KMS-11 (cell line): Measurements from ENCODE around the gene UNC5B.
A peak's percentile ranks its signal among the peaks of the same experiment; 100 is the strongest.

Experiments
- H2AFZ ChIP-seq: fragments of 200-600 bp; sonication (generic); 2 replicates; pipeline ENCODE4 v1.6.1; 2016; ENCODE audit warnings: antibody characterized with exemption, mixed run types, low read depth
- H3K27ac ChIP-seq: fragments of 200-600 bp; sonication (generic); 2 replicates; pipeline ENCODE4 v1.6.1; 2016; ENCODE audit warnings: mild to moderate bottlenecking, mixed run types
- H3K27me3 ChIP-seq: fragments of 200-600 bp; sonication (generic); 2 replicates; pipeline ENCODE4 v1.6.1; 2017; ENCODE audit warnings: mild to moderate bottlenecking, low read depth, mixed run types, moderate library complexity; ENCODE audit not compliant: insufficient read depth
- H3K36me3 ChIP-seq: fragments of 200-600 bp; sonication (generic); 2 replicates; pipeline ENCODE4 v1.6.1; 2017; ENCODE audit warnings: mild to moderate bottlenecking, mixed run types; ENCODE audit not compliant: insufficient read depth
- H3K4me1 ChIP-seq: fragments of 200-600 bp; sonication (generic); 2 replicates; pipeline ENCODE4 v1.6.1; 2016; ENCODE audit warnings: mild to moderate bottlenecking, low read depth, mixed run types; ENCODE audit not compliant: poor library complexity, severe bottlenecking
- H3K4me2 ChIP-seq: fragments of 200-600 bp; sonication (generic); 2 replicates; pipeline ENCODE4 v1.7.0; 2016; ENCODE audit warnings: mild to moderate bottlenecking, mixed run types
- H3K4me3 ChIP-seq: fragments of 200-600 bp; sonication (generic); IDR thresholded peaks from 2 replicates; pipeline ENCODE4 v1.6.1; 2017; ENCODE audit warnings: low read depth, low read length, mixed read lengths; ENCODE audit not compliant: insufficient read depth
- H3K79me2 ChIP-seq: fragments of 200-600 bp; sonication (generic); 2 replicates; pipeline ENCODE4 v1.6.1; 2016; ENCODE audit warnings: low read depth, mixed run types; ENCODE audit not compliant: insufficient read depth
- H3K9ac ChIP-seq: fragments of 200-600 bp; sonication (generic); 2 replicates; pipeline ENCODE4 v1.6.1; 2016; ENCODE audit warnings: mild to moderate bottlenecking, mixed run types
- H4K20me1 ChIP-seq: fragments of 200-600 bp; sonication (generic); 2 replicates; pipeline ENCODE4 v1.6.1; 2016; ENCODE audit warnings: mild to moderate bottlenecking, mixed run types; ENCODE audit not compliant: insufficient read depth
- TF ChIP-seq, protein P1 (sequence below): fragments of 200-600 bp; sonication (generic); conservative IDR thresholded peaks from 2 replicates; pipeline ENCODE4 v1.6.1; 2017; ENCODE audit warnings: low read depth, mild to moderate bottlenecking, antibody characterized with exemption, low read length, moderate library complexity, mixed read lengths

Gene UNC5B

DNA sequence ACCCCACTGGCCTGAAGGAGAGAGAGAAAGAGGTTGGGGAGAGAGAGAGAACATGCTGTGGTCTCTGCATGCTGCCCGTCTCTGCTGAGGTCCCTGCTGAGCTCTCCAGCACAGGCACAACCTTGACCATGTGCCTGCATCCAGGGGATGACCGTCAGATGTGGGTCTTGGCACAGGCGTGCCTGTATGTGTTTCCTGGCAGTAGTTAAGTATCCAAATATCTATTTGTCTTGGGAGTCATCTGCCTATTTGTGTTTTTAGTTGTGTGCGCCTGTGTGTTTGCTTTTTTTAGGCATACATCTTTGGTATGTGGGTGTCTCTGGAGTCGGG is 1.9 kb upstream of the UNC5B start:
- no peak overlapping the region for H3K9ac ChIP-seq
- no peak overlapping the region for H3K4me2 ChIP-seq
- H3K27me3 ChIP-seq: peaks cover 52% of the 10 kb centered on the region
- TF ChIP-seq, protein P1, sequence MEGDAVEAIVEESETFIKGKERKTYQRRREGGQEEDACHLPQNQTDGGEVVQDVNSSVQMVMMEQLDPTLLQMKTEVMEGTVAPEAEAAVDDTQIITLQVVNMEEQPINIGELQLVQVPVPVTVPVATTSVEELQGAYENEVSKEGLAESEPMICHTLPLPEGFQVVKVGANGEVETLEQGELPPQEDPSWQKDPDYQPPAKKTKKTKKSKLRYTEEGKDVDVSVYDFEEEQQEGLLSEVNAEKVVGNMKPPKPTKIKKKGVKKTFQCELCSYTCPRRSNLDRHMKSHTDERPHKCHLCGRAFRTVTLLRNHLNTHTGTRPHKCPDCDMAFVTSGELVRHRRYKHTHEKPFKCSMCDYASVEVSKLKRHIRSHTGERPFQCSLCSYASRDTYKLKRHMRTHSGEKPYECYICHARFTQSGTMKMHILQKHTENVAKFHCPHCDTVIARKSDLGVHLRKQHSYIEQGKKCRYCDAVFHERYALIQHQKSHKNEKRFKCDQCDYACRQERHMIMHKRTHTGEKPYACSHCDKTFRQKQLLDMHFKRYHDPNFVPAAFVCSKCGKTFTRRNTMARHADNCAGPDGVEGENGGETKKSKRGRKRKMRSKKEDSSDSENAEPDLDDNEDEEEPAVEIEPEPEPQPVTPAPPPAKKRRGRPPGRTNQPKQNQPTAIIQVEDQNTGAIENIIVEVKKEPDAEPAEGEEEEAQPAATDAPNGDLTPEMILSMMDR: no peak
- H3K4me1 ChIP-seq: peaks cover 3% of the 10 kb centered on the region
- no peak overlapping the region for H3K4me3 ChIP-seq
- no peaks in the 10 kb centered on the region for H3K36me3 ChIP-seq
- H4K20me1 ChIP-seq: no peaks in the 10 kb centered on the region
- H3K27ac ChIP-seq: no peak overlapping the region
- H2AFZ ChIP-seq: no peak overlapping the region
- no peaks in the 10 kb centered on the region for H3K79me2 ChIP-seq

DNA sequence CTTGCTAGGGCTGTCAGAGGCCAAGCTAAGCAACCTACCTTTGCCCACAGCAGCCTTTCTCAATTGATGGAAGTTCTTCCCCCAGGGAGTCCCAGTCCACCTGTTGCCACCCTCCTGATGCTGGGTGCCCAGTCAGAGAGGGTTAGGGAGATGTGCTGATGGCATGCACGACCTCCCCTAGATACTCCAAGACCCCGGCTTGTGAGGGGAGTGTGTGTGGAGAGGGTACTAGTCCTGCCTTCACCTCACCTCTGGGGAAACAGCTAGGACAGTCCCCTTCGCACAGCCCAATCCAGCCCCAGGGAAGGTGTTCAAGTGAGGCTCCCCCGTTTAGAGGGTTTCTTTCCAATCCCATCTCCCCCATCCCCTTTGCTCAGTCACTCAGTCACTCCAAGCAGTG is 1.3 kb upstream of the UNC5B start:
- Histone ChIP-seq H3K4me2 (no peak overlapping the region), H3K4me3 (no peak overlapping the region), H2AFZ (no peak overlapping the region), H3K4me1 (peaks cover 3% of the 10 kb centered on the region), H3K79me2 (no peaks in the 10 kb centered on the region), H3K9ac (no peak overlapping the region), H4K20me1 (no peaks in the 10 kb centered on the region), H3K27ac (no peak overlapping the region), H3K27me3 (peaks cover 52% of the 10 kb centered on the region), H3K36me3 (no peaks in the 10 kb centered on the region)
- TF ChIP-seq, protein P1: no peak

DNA sequence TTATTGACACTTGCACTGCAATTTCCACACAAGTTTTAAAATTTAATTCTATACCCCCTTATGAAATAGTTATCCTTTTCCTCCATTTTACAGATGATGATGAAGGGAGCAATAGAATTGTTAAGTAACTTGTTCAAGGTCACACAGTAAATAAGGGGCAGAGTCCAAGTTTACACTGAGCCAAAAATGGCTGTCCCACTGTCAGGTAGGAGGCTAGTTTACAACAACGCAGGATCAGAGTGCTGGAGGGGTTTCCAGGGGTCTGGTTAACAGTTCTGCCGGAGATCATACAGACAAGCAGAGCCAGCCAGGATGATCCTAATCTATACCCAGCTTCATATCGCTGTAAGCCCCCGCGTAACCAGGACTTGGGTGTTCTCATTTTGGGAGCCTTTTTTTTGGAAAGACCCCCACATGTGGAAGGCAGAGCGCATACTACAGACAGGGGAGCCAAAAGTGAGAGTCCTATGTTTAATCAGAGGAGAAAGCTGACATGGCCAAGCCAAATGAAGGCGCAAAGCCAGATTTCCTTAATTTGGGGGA is 524 bp upstream of the UNC5B start:
- Histone ChIP-seq H3K27me3 (peaks cover 54% of the 10 kb centered on the region), H3K27ac (no peak overlapping the region), H4K20me1 (no peaks in the 10 kb centered on the region), H3K9ac (no peak overlapping the region), H3K4me1 (peaks cover 3% of the 10 kb centered on the region), H2AFZ (peak overlapping the region; percentile 34; the same call in 1 of the 2 replicates), H3K4me3 (no peak overlapping the region), H3K36me3 (no peaks in the 10 kb centered on the region), H3K79me2 (no peaks in the 10 kb centered on the region), H3K4me2 (peak overlapping the region; percentile 39; the same call in 1 of the 2 replicates)
- TF ChIP-seq, protein P1: no peak

DNA sequence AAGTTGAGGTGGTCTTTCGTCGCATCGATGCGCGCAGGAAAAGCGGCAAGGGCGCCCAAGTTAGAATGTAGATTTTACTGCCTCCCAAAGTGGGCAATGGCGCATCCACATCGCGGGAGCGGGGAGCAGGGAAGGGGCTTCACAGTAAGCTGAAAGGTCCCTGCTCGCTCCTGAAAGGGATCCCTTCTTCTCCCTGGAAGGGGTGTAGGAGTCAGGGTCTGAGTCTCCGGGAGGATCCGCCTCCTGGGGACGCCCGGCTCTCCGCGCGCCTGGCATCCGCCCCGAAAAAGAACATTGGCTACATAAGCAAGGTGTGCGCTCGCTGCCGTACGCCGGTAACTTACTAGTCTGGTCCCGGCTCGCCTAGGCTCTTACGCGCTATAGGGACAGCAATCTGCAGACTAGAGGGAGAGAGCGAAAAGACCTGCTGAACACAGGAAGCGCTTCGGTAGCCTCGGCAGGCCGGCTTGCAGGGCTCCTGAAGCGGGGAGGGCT is 804 bp downstream of the UNC5B start:
- no peak overlapping the region for H3K27ac ChIP-seq
- no peaks in the 10 kb centered on the region for H4K20me1 ChIP-seq
- H2AFZ ChIP-seq: peak overlapping the region; percentile 44; the same call in 1 of the 2 replicates
- H3K4me1 ChIP-seq: peaks cover 3% of the 10 kb centered on the region
- TF ChIP-seq, protein P1: no peak
- no peaks in the 10 kb centered on the region for H3K79me2 ChIP-seq
- peak overlapping the region; percentile 78 for H3K4me2 ChIP-seq
- no peak overlapping the region for H3K9ac ChIP-seq
- no peaks in the 10 kb centered on the region for H3K36me3 ChIP-seq
- H3K27me3 ChIP-seq: peaks cover 54% of the 10 kb centered on the region
- H3K4me3 ChIP-seq: no peak overlapping the region
